Activated naive CD4-positive, alpha-beta T cell treated with anti-CD3 and anti-CD28 coated beads, Interleukin-2, amount 50 U/mL, for 24 hours (primary cell): ENCODE results near the gene USP36.
A peak's percentile ranks its signal among the peaks of the same experiment; 100 is the strongest.
"Not testable (repeated sequence)": the region's sequence is repeated elsewhere in the genome, so short reads cannot be mapped to it uniquely, and the experiment has no call there.

ENCODE experiments used
- H3K27ac Mint-ChIP-seq: one replicate; pipeline ENCODE4 v1.8.0; 2021; ENCODE audit warnings: mild to moderate bottlenecking, mixed read lengths
- H3K27me3 Mint-ChIP-seq: one replicate; pipeline ENCODE4 v1.8.0; 2021; ENCODE audit warnings: mixed read lengths
- H3K36me3 Mint-ChIP-seq: one replicate; pipeline ENCODE4 v1.8.0; 2021; ENCODE audit warnings: mixed read lengths
- H3K4me1 Mint-ChIP-seq: one replicate; pipeline ENCODE4 v1.8.0; 2021; ENCODE audit warnings: mixed read lengths
- H3K4me3 Mint-ChIP-seq: one replicate; pipeline ENCODE4 v1.8.0; 2021; ENCODE audit warnings: mild to moderate bottlenecking, mixed read lengths
- H3K9me3 Mint-ChIP-seq: one replicate; pipeline ENCODE4 v1.8.0; 2021; ENCODE audit warnings: mixed read lengths

USP36 gene

GRCh38 chr17:78784352-78784751, 56.3 kb downstream of the USP36 start:
- Mint-ChIP-seq H3K4me1 (peaks cover 69% of the 10 kb centered on the region), H3K4me3 (peak overlapping the region; percentile 66), H3K27ac (peak overlapping the region; percentile 43), H3K27me3 (no peaks in the 10 kb centered on the region), H3K36me3 (peaks cover 2% of the 10 kb centered on the region), H3K9me3 (no peaks in the 10 kb centered on the region)

GRCh38 chr17:78783711-78784324, 56.8 kb downstream of the USP36 start:
- Mint-ChIP-seq H3K9me3 (no peaks in the 10 kb centered on the region), H3K27ac (peak overlapping the region; percentile 43), H3K27me3 (no peaks in the 10 kb centered on the region), H3K4me3 (peak overlapping the region; percentile 66), H3K36me3 (peaks cover 2% of the 10 kb centered on the region), H3K4me1 (peaks cover 69% of the 10 kb centered on the region)

GRCh38 chr17:78781893-78782304, 58.7 kb downstream of the USP36 start, which contains the start of gene CYTH1:
TSS of gene CYTH1 (minus strand) at chr17:78782273. CDS start at chr17:78782223, 50 bp downstream.
- Mint-ChIP-seq H3K9me3 (no peaks in the 10 kb centered on the region), H3K27me3 (no peaks in the 10 kb centered on the region), H3K4me1 (peaks cover 63% of the 10 kb centered on the region), H3K36me3 (no peaks in the 10 kb centered on the region), H3K4me3 (peak within 1 kb of the TSS; percentile 85), H3K27ac (peak within 1 kb of the TSS; percentile 95)

GRCh38 chr17:78781104-78781892, 59.3 kb downstream of the USP36 start:
- no peaks in the 10 kb centered on the region for H3K36me3 Mint-ChIP-seq
- H3K27ac Mint-ChIP-seq: peak overlapping the region; percentile 95
- peak overlapping the region; percentile 85 for H3K4me3 Mint-ChIP-seq
- no peaks in the 10 kb centered on the region for H3K27me3 Mint-ChIP-seq
- H3K9me3 Mint-ChIP-seq: no peaks in the 10 kb centered on the region
- peaks cover 61% of the 10 kb centered on the region for H3K4me1 Mint-ChIP-seq

GRCh38 chr17:78780335-78780734, 60.3 kb downstream of the USP36 start:
- H3K9me3 Mint-ChIP-seq: no peaks in the 10 kb centered on the region
- H3K4me3 Mint-ChIP-seq: peak overlapping the region; percentile 85
- H3K27me3 Mint-ChIP-seq: no peaks in the 10 kb centered on the region
- H3K4me1 Mint-ChIP-seq: peaks cover 58% of the 10 kb centered on the region
- peak overlapping the region; percentile 95 for H3K27ac Mint-ChIP-seq
- no peaks in the 10 kb centered on the region for H3K36me3 Mint-ChIP-seq

- no peaks in the 10 kb centered on the region for H3K36me3 Mint-ChIP-seq
- H3K27ac Mint-ChIP-seq: peak overlapping the region; percentile 95
These were observed 60.8 kb downstream of the USP36 start for GRCh38 chr17:78779850-78780249.

GRCh38 chr17:78779286-78779651, 61.3 kb downstream of the USP36 start:
- Mint-ChIP-seq H3K4me3 (peak overlapping the region; percentile 85), H3K4me1 (peaks cover 58% of the 10 kb centered on the region), H3K27ac (peak overlapping the region; percentile 95)
- not testable (repeated sequence) for H3K9me3 Mint-ChIP-seq, H3K27me3 Mint-ChIP-seq, H3K36me3 Mint-ChIP-seq

More at GRCh38 chr17:78779850-78780249, 60.8 kb downstream of the USP36 start:
- Mint-ChIP-seq H3K9me3 (no peaks in the 10 kb centered on the region), H3K4me1 (peaks cover 58% of the 10 kb centered on the region), H3K4me3 (peak overlapping the region; percentile 85), H3K27me3 (no peaks in the 10 kb centered on the region)

- Mint-ChIP-seq H3K36me3 (no peaks in the 10 kb centered on the region), H3K4me1 (peaks cover 55% of the 10 kb centered on the region)
These were observed 62.7 kb downstream of the USP36 start for GRCh38 chr17:78777881-78778280.

GRCh38 chr17:78774956-78775571, 65.5 kb downstream of the USP36 start:
- H3K27me3 Mint-ChIP-seq: no peaks in the 10 kb centered on the region
- peak overlapping the region; percentile 95 for H3K4me3 Mint-ChIP-seq
- no peaks in the 10 kb centered on the region for H3K9me3 Mint-ChIP-seq
- peaks cover 2% of the 10 kb centered on the region for H3K36me3 Mint-ChIP-seq
- peaks cover 71% of the 10 kb centered on the region for H3K4me1 Mint-ChIP-seq
- peak overlapping the region; percentile 99 for H3K27ac Mint-ChIP-seq

More at GRCh38 chr17:78777881-78778280, 62.7 kb downstream of the USP36 start:
- Mint-ChIP-seq H3K27ac (peak overlapping the region; percentile 95), H3K27me3 (no peaks in the 10 kb centered on the region), H3K4me3 (peak overlapping the region; percentile 77), H3K9me3 (no peaks in the 10 kb centered on the region)

- Mint-ChIP-seq H3K36me3 (peaks cover 2% of the 10 kb centered on the region), H3K27ac (peak overlapping the region; percentile 99), H3K27me3 (no peaks in the 10 kb centered on the region), H3K4me1 (peaks cover 65% of the 10 kb centered on the region), H3K9me3 (no peaks in the 10 kb centered on the region), H3K4me3 (peak overlapping the region; percentile 95)
These were observed 66.2 kb downstream of the USP36 start for GRCh38 chr17:78774453-78774852.

GRCh38 chr17:78771758-78772382, 68.7 kb downstream of the USP36 start:
- H3K27me3 Mint-ChIP-seq: no peaks in the 10 kb centered on the region
- H3K27ac Mint-ChIP-seq: peak overlapping the region; percentile 98
- peak overlapping the region; percentile 82 for H3K4me3 Mint-ChIP-seq
- H3K9me3 Mint-ChIP-seq: no peaks in the 10 kb centered on the region
- H3K36me3 Mint-ChIP-seq: peaks cover 2% of the 10 kb centered on the region
- peaks cover 48% of the 10 kb centered on the region for H3K4me1 Mint-ChIP-seq

GRCh38 chr17:78769196-78769773, 71.3 kb downstream of the USP36 start:
- Mint-ChIP-seq H3K9me3 (no peaks in the 10 kb centered on the region), H3K4me3 (no peak overlapping the region), H3K27me3 (no peaks in the 10 kb centered on the region), H3K27ac (no peak overlapping the region), H3K36me3 (peaks cover 4% of the 10 kb centered on the region), H3K4me1 (peaks cover 38% of the 10 kb centered on the region)

GRCh38 chr17:78767806-78768205, 72.8 kb downstream of the USP36 start:
- Mint-ChIP-seq H3K4me1 (peaks cover 40% of the 10 kb centered on the region), H3K4me3 (no peak overlapping the region), H3K9me3 (no peaks in the 10 kb centered on the region), H3K36me3 (peaks cover 4% of the 10 kb centered on the region), H3K27me3 (no peaks in the 10 kb centered on the region), H3K27ac (no peak overlapping the region)

- no peaks in the 10 kb centered on the region for H3K27me3 Mint-ChIP-seq
- H3K27ac Mint-ChIP-seq: no peak overlapping the region
- H3K36me3 Mint-ChIP-seq: peaks cover 4% of the 10 kb centered on the region
These were observed 73.8 kb downstream of the USP36 start for GRCh38 chr17:78766743-78767294.

GRCh38 chr17:78766225-78766624, 74.4 kb downstream of the USP36 start:
- H3K4me1 Mint-ChIP-seq: peaks cover 42% of the 10 kb centered on the region
- H3K27ac Mint-ChIP-seq: no peak overlapping the region
- H3K36me3 Mint-ChIP-seq: peaks cover 3% of the 10 kb centered on the region
- H3K4me3 Mint-ChIP-seq: no peak overlapping the region
- H3K9me3 Mint-ChIP-seq: no peaks in the 10 kb centered on the region
- H3K27me3 Mint-ChIP-seq: no peaks in the 10 kb centered on the region

More at GRCh38 chr17:78766743-78767294, 73.8 kb downstream of the USP36 start:
- Mint-ChIP-seq H3K4me3 (no peak overlapping the region), H3K9me3 (no peaks in the 10 kb centered on the region), H3K4me1 (peaks cover 40% of the 10 kb centered on the region)
